Renal cortex interstitium (tissue), 11 donors: ENCODE measurements around the gene SLX4IP. TPM values are rescaled to one million over a fixed set of nuclear protein-coding genes. Genes with fewer than 3 reads are reported as not detected.

Experiments
- DNase-seq, 11 donors: peaks; one replicate each; pipeline ENCODE4 v3.0.0-alpha.2; 2013; ENCODE audit warnings: low read depth in 9 of 11, low spot score in 4 of 11; ENCODE audit errors: extremely low read depth in 1 of 11
- polyA plus RNA-seq, 3 donors: library from polyadenylated mRNA; unstranded; fragments of 120-200 nt; gene quantifications; one replicate each; pipeline ENCODE4 v1.2.1, GENCODE V29; 2013; ENCODE audit not compliant: insufficient read length in 3 of 3

The SLX4IP gene
- polyA plus RNA-seq, 3 donors: 6.8 to 10.7 (median 8.3) TPM

DNA sequence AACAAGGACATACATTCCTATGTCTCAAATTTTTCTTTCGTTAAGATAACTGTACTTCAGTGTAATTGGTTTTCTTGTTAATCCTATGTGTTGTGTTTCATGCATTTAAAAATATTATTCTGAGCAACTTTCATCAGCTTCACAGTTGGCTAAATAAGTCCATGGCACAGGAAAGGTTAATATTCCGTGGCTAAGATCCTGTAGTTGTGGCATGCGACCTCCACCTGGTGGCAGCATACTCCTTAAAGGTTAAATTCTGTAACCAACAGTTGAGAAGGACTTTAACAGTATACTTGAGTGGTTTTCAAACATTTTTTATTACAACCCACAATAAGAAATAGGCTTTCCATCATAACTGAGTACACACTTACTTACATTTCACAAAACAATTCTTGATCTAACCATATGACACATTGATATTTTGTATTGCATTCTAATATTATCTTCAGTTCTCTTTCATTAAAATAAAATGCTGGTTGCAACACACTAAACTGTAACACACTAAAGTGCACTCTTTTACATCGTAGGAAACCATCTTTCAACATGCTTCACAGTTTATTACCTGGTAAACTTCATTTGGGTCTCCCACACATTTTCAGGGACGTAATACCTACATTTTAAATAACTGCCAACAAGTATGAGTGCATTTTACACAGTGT is 118.3 kb downstream of the SLX4IP start:
- DNase-seq: peak; percentile 29 to 70 (median 52)

DNA sequence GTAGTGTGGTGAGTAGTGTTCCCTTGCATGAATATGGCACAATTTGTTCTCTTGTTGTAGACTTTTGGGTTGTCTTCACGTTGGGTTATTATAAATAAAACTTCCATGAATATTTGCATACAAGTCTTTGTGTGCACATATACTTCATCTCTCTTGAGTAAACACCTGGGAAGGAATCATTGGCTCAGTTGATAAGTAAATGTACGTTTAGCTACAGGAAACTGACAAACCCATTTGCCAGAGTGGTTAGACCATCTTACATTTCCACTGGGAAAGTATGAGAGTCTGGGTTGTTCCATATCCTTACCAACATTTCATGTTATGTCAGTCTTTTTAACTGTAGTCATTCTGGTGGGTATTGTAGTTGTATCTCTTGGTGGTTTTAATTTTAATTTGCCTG is 119.2 kb downstream of the SLX4IP start:
- no peak for DNase-seq

DNA sequence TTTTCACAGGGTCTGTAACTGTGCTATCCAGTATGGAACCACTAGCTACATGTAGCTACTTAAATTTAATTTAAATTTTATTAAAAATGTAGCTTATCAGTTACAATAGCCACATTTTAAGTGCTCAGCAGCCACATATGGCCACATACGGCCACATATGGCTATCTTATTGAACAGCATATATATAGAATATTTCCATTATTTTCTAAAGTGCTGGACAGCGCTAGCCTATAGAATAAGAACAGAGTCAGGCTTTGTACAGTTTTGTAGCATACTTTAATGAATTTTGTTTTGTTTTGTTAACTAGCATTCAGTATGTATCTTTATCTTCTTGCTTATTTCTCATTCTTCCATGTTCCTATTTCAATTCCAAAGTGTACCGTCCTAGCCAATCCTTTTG is 120.3 kb downstream of the SLX4IP start:
- no peak for DNase-seq

DNA sequence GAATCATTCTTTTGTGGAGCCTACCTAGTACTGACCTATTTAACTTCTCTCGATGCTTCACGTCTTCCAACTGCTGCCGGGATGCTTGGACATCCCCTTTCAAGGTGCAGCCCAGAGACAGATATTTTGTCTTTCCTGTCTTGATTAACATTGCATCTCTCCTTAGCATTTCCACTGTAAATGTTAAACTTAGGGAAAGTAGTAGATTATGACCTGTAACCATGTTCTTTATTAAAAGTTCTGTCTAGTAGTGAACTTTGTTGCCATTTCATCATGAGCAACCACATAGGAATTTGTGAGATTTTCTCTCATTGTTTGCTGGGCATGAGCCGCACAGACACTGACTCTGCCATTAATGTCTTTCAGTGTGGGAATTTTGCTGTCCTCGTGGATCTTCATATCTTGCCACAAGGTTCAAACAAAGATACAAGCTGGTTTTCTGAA is 120.8 kb downstream of the SLX4IP start:
- DNase-seq: no peak

DNA sequence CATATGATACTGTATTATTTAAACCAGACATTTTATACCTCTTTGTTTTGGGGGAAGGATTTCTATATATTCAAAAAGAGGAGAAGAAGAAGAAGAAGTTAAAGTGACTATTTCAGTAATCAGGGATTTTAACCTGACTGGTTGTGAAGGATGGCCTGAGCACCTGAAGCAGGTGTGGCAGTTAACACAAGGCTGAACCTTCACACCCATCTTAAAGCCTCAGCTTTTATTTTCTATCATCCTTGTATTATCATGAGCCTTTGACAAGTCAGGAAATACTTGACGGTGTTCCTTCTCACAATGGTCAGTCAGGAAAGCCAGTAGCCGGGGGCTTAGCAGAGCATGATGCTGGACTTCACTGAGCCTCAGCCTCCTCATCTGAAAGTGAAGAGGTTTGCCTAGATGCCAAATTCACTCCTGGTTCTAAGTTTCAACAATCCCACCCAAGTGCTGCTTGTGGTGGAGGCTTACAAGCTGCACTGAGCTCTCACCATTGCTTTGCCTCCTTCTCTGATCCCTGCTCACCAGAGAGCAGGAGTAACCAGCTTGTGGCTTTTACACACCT is 121.5 kb downstream of the SLX4IP start:
- no peak for DNase-seq

DNA sequence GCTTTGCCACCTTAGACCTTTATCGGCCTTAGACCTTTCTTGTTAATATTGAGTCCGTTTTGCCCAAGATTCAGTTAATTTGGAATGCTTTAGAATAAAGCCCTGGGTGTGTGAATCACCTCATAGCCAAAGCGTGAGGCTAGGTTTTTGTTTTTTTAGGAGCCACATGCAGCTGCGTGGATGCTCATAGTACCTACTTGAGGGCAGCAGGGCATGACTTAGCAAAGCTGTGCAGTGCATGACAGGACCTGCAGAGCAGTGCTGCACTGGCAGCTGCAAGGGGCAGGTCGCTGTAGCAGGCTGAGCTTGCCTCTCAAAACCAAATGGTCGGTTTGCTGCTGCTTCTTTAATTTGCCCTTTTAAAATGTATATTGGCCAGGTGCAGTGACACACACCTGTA is 122.6 kb downstream of the SLX4IP start:
- no peak for DNase-seq

DNA sequence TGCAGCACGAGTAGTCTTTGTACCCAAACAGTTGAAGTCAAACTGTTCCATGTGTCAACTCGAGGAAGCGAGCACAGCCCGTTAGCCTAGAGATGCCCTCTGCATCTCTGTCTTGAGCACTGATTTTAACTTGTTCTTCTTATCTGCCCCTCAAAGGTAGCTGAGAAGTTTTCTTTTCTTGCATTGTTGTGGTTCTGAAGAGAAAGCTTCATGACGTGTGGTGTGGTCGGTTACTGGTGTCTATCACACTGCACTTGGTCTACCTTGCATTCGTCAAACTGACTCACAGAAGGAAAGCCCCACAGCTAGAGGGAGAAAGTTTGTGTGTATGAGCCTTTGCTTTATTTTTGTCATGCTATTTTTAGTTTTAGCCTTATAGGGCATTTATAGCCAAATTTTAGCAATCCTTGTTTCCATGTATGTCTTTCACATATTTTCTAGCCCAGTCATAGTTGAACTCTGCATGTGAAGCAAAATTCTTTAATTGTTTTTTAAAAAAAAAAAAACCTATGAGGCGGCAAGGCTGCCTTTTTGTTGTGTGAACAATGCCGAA is 123.6 kb downstream of the SLX4IP start:
- DNase-seq: no peak

DNA sequence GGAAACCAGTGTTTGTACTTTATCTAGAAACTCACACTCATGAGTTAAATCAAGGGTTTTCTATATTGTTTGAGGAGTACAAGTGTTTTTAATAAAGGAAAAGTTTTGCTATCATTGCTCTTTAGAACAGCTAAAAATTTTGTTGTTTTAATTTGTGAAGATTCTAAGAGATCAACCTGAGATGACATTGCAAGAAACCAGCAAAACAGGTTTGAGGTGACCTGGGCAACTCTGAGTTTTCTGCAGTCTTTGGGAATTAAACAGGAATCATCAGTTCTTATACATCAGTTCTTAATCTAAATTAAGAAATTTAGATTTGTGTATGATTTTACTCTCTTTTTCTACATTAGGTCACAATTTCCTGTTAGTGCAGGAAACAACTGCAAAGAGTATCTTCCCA is 124.2 kb downstream of the SLX4IP start:
- DNase-seq: no peak

DNA sequence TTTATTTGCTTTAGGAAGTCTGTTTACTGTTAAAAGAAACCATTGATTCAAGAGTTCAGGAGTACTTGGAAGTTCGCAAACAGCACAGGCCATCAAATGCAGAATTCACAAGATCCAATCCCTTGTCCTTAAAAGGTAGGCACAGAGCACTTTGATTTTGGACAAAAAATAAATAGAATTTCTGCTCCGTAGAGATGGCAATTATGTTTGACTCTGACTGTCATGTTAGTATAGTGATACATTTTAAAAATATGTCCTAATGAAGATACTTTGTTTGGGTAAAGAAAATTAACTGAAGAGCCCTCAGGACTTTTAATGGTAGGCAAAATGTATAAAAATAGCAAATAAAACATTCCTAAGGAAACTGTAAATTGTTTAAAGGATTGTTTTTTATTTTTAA is 125.6 kb downstream of the SLX4IP start:
- DNase-seq: no peak

DNA sequence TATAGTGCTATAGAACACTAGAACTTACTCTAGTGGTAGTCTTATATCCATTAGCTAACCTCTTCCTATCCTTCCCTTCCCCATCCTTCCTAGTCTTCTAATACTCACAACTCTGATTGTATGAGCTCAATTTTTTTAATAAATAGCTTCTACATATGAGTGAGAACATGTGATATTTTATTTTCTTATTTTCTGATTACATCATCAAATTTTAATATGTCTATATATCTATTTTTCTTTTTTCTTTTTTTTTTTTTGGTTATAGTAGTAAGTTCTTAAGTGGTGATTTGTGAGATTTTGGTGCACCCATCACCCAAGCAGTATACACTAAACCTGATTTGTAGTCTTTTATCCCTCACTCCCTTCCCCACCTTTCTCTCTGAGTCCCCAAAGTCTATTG is 126.2 kb downstream of the SLX4IP start:
- no peak for DNase-seq

DNA sequence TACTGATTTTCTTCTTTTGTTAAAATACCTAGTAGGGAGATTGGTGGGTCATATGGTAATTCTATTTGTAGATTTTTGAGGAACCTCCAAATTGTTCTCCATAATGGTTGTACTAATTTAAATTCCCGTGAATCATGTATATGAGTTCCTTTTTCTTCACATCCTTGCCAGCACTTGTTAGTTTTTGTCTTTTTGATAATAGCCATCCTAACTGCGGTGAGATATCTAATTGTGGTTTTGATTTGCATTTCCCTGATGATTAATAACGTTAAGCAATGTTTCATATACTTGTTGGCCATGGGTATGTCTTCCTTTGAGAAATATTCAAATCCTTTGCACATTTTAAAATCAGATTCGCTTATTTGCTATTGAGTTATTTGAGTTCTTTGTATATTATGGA is 127.8 kb downstream of the SLX4IP start:
- no peak for DNase-seq

DNA sequence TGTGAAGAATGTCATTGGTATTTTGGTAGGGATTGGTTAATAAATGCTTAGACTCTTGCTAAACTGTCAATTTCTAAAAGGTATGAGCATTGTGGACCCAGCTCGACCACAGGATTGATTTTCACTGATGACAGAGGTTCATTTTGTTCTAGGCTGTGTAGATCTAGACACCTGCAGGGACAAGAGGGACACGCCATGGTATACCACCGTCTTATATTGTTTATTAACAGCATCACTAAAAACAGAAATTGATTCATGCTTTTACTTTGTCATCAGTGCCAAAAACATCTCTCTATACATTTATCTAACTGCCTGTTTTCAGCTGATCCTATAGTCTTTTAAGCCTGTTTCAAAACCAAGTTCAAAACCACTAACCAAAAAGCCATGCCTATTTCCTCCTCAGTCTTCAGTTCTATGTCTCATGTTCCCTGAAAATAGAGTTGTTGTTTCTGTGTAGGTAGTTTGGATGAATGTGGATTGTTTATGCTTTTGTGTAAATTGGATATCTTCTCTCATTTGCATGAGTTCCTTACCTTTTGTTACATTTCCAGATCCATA is 128.9 kb downstream of the SLX4IP start:
- no peak for DNase-seq

DNA sequence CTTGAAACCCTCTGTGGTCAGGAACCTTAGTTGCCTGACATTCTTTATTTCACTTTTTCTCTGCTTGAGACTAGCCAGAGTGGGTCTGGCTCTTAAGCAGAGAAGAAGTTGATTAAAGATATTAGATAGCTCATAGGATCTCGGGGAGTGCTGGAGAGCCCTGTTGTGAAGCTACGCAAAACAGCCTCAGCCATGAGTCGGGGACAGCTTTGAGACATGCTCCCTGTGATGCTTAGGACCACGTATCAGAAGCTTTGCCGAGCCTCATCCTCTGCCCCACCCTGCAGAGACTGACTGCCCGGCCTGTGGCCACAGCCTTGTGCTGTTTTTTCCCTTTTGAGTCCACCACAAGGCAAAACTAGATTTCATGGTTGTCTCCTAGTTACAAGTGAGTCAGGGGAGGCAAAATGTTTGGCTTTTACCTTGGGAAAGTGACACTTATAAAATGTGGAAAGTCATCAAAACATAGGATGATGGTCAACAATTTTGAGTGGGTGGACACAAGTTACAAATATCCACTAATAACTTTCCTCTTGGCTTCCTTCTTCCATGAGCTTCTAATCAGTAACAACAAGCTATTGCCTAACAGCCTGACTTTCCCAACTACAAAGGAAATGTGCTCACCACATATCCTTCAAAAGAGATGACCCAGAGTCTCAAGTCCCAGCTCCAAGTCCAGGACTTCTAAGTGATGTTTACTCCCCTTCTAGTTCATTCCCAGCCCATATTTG is 130.3 kb downstream of the SLX4IP start:
- no peak for DNase-seq

DNA sequence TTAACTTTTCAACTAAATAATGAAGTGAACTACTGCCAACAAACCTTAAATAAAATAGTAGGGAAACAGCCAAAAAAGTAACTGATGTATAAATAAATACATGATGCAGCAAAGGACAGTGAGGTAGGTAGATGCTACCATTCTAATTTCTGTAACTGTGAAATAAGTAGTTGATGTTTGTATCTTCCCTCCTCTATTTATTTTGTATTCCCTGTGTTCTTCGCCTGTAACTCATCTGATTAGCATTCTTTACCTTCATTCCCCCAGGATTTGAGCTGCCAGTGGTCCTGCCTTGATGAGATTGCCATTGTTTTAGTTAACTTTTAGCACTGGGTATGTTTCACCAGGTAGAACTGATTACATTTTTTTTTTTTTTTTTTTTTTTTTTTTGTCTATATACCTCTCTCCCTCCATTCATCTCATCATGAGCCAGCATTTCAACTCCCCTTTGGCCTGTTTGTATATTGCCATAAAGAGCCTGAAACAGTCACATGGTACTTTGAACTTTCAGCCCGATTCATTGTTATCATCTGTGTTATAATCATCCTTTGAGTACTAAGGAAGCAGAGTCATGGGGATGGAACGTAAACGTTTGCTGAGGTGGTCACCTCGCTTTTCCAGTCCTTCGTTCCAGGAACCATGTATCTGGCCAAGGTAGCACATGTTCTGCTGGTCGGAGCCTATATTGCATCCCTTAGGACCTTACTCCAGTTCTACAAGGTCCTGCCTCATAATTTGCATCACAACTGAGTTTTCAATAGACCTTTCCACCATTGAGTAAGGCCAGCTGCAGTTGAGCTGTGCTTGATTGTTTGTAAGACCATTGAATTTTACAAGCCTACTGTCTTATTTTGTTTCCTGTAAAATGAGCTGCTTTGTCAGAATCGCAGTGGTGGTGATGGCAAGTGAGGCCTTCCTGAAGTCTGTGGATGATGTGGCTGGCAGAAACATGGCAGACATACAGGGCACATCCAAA is 131.1 kb downstream of the SLX4IP start:
- no peak for DNase-seq

DNA sequence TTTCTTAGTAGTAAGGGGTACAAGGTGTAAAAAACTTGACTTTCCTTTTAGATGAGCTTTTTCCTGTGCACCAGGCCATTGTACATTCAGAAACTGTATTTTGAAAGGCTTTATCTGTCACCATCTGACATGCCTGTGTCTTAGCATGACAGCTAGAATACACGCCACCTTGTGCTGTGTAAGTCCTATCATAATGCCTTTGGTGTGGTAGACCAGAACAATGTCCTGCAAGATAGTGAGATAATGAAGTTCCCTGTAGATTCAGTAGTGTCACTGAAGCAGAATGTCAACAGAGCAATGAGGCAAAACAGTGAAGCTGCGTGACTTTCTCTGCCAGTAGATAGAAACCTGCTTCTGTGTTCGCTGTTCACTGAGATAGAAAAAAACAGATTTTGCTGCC is 132.9 kb downstream of the SLX4IP start:
- DNase-seq: no peak

DNA sequence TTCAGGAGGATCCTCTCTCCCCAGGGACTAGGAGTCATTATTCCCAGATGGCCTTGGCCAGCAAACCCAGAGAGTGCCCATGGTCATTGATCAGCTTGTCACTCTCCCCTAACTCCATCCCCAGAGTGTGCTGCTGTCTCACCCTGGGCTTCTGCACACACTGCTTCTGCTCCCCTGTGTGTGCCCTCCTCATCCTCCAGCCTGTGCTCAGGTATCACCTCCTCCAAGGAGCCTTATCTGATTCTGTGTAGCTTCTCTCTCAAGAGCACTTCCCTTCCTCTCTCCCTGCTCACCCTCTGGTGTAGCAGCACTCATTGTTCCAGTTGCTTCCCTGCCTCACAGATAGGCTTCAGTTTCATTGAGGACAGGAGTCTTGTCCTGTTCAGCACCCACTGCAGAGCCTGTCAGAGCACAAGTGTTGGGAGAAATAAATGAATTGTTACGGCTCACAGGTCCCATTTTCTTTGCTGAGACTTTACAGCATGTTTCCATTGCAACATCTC is 136.3 kb downstream of the SLX4IP start:
- no peak for DNase-seq

DNA sequence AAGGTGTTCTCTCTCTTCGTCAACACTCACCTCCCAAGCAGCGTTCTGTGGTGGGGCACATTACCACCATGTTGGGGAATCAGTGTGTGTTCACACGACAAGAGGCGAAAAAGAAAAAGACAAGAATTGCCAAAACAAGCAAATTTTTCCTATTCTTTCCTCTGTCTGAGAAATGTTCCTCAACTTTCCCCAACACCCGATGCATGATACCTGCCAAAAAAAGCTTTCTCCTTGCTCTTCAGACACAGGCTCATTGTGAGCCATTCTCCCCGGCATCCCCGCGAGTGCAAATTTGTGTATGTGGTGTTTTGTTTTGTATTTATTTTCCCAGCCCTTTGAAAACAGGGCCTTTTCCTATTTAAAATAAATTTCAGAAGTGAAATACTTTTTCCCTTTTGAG is 137.7 kb downstream of the SLX4IP start:
- no peak for DNase-seq

DNA sequence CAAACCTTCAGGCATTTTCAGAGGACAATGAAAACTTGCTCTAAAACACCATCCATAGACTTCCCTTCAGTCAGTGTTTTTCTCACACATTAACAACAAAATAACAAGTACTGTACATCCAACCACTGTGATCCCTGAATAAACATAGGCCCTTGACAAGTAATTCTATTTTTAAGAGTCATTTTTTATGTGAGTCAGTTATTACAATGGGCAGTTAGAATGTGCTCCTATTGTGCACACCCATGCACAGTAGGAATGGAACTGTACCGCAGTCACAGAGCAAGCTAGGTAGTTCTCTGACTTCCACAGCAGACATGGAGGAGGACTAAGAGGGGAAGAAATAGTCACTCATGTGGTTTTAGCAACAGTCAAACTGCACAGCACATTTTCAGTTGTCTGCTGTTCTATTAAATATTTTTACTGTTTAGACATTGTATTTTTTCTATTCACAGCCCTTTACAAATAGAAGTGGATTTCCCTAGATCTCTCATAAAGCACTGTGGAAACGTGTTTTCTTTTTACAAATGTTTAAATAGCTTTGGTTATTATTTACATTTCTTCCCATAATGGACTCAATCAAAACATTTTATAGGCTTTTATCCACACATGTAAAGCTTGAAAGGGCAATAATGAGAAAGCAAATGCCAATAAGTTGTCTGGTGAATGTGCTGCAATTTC is 138.3 kb downstream of the SLX4IP start:
- DNase-seq: no peak
